ENCODE results near the gene SYNDIG1. TPM values are rescaled to one million over a fixed set of nuclear protein-coding genes. Genes with fewer than 3 reads are reported as not detected.

The SYNDIG1 gene
- polyA plus RNA-seq, 1 experiment = not detected

DNA sequence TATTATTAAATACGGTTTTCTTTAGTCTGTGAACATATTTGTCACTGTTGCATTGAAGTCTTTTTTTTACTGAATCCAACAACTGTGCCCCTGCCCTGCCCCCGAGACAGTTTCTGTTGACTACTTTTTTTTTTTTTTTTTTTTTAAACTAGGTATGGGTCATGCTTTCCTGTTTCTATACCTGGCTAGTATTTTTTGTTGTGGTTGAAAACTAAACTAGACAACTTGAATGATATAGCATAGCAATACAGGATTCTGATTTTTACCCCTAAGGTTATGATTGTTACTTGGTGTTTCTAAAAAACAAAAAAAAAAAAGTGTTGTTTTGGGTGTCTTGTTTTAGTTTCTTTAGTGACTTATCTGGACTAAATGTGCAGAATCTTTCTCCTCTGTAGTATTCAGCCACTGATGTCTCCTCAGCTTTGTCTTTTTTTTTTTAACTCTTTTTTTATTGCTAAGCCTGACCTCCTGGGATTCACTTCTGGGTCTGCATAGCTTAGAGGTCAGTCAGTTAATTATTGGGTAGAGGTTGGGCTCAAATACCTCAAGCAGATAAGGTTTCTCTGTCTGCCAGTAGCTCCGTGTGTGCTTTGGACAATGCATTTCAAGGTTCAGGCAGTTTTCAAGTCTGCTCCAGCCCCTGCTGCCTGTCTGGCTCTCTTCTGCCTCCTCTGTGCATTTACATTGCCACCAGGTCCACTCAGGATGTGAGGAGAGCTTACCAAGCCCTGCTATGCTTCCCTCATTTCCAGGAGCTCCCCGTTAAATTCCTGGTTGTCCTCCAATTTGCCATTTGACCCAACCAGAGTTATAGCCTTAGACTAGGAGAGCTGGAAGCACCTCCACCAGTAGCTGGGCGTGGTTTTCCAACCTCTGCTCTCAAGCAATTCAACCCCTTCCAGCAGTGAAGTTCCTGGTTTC is 91.4 kb downstream of the SYNDIG1 start:
- Histone ChIP-seq H3K9me3 (ENCODE audit: control insufficient read depth, insufficient read depth, low read length) (no peaks in the 10 kb centered on the region), H3K27ac (ENCODE audit: low read depth, low read length) (no peak overlapping the region), H3K4me3 (ENCODE audit: low read depth, low read length) (no peak overlapping the region), H3K27me3 (ENCODE audit: control insufficient read depth, insufficient read depth, low read length) (peaks cover 6% of the 10 kb centered on the region)
- DNase-seq (ENCODE audit: low read depth, low spot score) = no peak
- POLR2A ChIA-PET = no interaction called here
- TF ChIP-seq, protein P1, sequence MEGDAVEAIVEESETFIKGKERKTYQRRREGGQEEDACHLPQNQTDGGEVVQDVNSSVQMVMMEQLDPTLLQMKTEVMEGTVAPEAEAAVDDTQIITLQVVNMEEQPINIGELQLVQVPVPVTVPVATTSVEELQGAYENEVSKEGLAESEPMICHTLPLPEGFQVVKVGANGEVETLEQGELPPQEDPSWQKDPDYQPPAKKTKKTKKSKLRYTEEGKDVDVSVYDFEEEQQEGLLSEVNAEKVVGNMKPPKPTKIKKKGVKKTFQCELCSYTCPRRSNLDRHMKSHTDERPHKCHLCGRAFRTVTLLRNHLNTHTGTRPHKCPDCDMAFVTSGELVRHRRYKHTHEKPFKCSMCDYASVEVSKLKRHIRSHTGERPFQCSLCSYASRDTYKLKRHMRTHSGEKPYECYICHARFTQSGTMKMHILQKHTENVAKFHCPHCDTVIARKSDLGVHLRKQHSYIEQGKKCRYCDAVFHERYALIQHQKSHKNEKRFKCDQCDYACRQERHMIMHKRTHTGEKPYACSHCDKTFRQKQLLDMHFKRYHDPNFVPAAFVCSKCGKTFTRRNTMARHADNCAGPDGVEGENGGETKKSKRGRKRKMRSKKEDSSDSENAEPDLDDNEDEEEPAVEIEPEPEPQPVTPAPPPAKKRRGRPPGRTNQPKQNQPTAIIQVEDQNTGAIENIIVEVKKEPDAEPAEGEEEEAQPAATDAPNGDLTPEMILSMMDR (IDR thresholded peaks at IDR 0.05; ENCODE audit: low read depth, low read length) = no peak
- CTCF ChIA-PET = no interaction called here

DNA sequence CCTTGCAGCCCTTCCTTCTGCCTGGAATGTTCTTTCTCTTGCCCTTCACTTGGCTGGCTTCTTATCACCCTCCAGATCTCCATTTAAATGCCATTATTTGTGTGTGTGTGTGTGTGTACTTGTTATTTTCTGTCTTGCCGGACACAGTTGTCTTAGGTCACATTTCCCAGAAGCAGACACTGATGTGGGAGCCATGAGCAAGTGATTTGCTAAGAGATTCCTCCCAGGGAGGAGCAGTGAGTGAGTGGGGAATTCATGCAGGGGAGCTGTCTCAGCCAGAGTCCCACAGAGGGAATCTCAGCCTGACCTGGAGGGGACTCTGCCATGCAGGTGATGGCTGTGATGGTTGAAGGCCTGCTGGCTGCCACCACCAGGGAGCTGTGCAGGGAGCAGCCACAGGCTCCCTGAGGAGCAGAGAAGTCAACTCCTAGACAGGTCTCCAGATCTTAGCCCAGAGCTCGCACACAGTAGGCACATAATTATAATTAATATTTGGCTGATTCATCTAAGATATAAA is 96.5 kb downstream of the SYNDIG1 start:
- TF ChIP-seq, protein P1 (IDR thresholded peaks at IDR 0.05; ENCODE audit: low read depth, low read length) = no peak

DNA sequence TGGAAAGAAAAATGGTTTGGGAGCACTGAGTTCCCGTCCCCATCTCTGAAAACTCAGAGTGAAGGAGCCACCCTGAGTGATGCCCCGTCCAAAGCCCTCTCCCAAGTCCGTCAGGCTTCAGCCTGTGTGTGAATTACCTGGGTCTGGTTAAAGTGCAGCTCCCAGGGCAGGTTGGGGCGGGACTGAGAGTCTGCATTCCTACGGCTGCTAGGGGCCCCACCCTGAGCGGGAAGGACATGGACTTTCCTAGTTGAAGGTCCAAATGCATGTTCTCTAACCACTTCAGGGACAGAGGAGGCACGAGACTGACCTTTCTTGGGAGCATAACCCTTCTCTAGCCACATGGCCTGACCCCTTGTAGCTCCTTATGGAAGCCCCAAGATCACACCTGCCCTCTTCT is 97.2 kb downstream of the SYNDIG1 start:
- H3K27me3 ChIP-seq (ENCODE audit: control insufficient read depth, insufficient read depth, low read length) = peaks cover 6% of the 10 kb centered on the region
- POLR2A ChIA-PET = no interaction called here
- DNase-seq (ENCODE audit: low read depth, low spot score) = no peak
- H3K27ac ChIP-seq (ENCODE audit: low read depth, low read length) = no peak overlapping the region
- H3K9me3 ChIP-seq (ENCODE audit: control insufficient read depth, insufficient read depth, low read length) = no peaks in the 10 kb centered on the region
- no peak overlapping the region for H3K4me3 ChIP-seq (ENCODE audit: low read depth, low read length)
- TF ChIP-seq, protein P1 (IDR thresholded peaks at IDR 0.05; ENCODE audit: low read depth, low read length) = no peak
- CTCF ChIA-PET = no interaction called here

More for the DNA sequence above, 96.5 kb downstream of the SYNDIG1 start:
- H3K27me3 ChIP-seq (ENCODE audit: control insufficient read depth, insufficient read depth, low read length) = peaks cover 6% of the 10 kb centered on the region
- DNase-seq (ENCODE audit: low read depth, low spot score) = no peak
- H3K4me3 ChIP-seq (ENCODE audit: low read depth, low read length) = no peak overlapping the region
- no peak overlapping the region for H3K27ac ChIP-seq (ENCODE audit: low read depth, low read length)
- POLR2A ChIA-PET = no interaction called here
- H3K9me3 ChIP-seq (ENCODE audit: control insufficient read depth, insufficient read depth, low read length) = no peaks in the 10 kb centered on the region
- CTCF ChIA-PET = no interaction called here

DNA sequence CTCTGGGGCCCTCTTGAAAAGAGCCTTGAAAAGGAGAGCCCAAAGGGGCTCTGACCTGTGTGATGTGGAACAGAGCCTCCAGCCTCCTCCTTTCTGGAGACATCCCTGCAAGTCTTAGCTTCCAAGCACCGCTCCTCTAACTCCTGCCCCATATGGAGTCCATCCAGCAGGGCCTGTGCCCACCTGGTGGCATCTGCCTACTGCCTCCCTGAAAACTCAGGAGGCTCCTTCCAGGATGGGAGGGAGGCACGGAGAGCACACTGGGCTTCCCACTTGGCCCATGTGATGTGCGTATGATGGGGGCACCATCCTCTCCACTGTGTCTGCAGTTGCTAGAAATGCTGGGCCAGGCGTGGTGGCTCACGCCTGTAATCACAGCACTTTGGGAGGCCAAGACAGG is 98.1 kb downstream of the SYNDIG1 start:
- Histone ChIP-seq H3K27me3 (ENCODE audit: control insufficient read depth, insufficient read depth, low read length) (peaks cover 6% of the 10 kb centered on the region), H3K9me3 (ENCODE audit: control insufficient read depth, insufficient read depth, low read length) (no peaks in the 10 kb centered on the region), H3K4me3 (ENCODE audit: low read depth, low read length) (no peak overlapping the region), H3K27ac (ENCODE audit: low read depth, low read length) (no peak overlapping the region)
- no peak for DNase-seq (ENCODE audit: low read depth, low spot score)
- TF ChIP-seq, protein P1 (IDR thresholded peaks at IDR 0.05; ENCODE audit: low read depth, low read length) = no peak
- CTCF ChIA-PET = no interaction called here
- POLR2A ChIA-PET = no interaction called here

DNA sequence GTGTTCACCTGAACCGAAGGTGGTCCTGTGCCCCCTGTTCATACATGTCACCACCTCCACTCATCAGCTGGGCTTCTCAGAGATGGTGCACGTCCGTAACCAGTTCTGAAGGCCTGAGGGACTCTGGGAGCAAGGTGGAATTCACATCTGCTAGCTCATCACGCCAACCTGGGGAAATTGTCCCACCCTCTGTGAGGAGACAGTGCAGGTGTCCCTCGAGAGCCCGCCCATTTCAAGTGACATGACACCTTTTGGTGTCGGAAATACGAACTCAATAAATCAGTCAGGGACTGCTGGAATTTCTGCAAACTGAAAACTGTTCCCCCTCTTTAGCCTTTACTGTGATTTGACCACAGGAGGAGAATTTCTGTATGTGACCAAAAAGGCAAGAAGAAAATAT is 99.4 kb downstream of the SYNDIG1 start:
- TF ChIP-seq, protein P1 (IDR thresholded peaks at IDR 0.05; ENCODE audit: low read depth, low read length) = no peak
- DNase-seq (ENCODE audit: low read depth, low spot score) = no peak
- Histone ChIP-seq H3K27ac (ENCODE audit: low read depth, low read length) (no peak overlapping the region), H3K9me3 (ENCODE audit: control insufficient read depth, insufficient read depth, low read length) (no peaks in the 10 kb centered on the region), H3K4me3 (ENCODE audit: low read depth, low read length) (no peak overlapping the region), H3K27me3 (ENCODE audit: control insufficient read depth, insufficient read depth, low read length) (peaks cover 6% of the 10 kb centered on the region)
- ChIA-PET CTCF (interaction anchor here (0.9 kb wide), 1 partner anchor 210 kb away, joined by 5 read pairs; no protein-coding TSS in a partner anchor), POLR2A (no interaction called here)

Measured in AG04450 (cell line).